T-helper 1 cell treated with Interleukin-12 subunit alpha and Interleukin-12 subunit beta and Interleukin-4 antibody, amounts not matched to agents 30 μg/mL and 1 μg/mL, for 36 hours (primary cell): ENCODE results near the gene CACNG7.

Source experiments
- H3K27ac Mint-ChIP-seq: one replicate; pipeline ENCODE4 v1.8.0; 2021; ENCODE audit warnings: mild to moderate bottlenecking, mixed read lengths
- H3K27me3 Mint-ChIP-seq: one replicate; pipeline ENCODE4 v1.8.0; 2021; ENCODE audit warnings: low read depth, mixed read lengths
- H3K36me3 Mint-ChIP-seq: one replicate; pipeline ENCODE4 v1.8.0; 2021; ENCODE audit warnings: low read depth, mixed read lengths
- H3K4me1 Mint-ChIP-seq: one replicate; pipeline ENCODE4 v1.8.0; 2021; ENCODE audit warnings: low read depth, mixed read lengths
- H3K4me3 Mint-ChIP-seq: one replicate; pipeline ENCODE4 v1.8.0; 2021; ENCODE audit warnings: mild to moderate bottlenecking, moderate library complexity, mixed read lengths
- H3K9me3 Mint-ChIP-seq: one replicate; pipeline ENCODE4 v1.8.0; 2021; ENCODE audit warnings: mixed read lengths

The CACNG7 gene

DNA sequence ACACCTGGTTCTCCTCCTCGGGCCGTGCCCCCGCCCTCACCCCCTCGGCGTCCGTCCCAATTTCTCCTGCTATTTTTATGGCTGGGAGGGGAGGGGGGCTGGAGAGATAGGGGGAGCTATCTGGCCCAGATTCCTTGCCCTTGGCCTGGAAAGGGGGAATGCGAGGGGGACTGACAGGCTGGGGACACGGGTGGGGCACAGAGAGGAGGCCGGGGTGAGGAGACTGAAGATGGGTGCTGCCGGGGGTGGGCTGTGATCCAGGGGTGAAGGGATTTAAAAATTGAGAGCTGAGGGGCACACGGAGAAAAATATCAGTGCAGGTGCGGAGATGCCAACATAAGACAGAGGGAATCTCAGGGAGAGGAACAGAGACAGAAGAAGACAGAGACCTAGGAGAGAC is 24.8 kb upstream of the CACNG7 start:
- Mint-ChIP-seq H3K9me3 (no peaks in the 10 kb centered on the region), H3K36me3 (peaks cover 1% of the 10 kb centered on the region), H3K4me1 (peaks cover 3% of the 10 kb centered on the region), H3K27me3 (peaks cover 37% of the 10 kb centered on the region), H3K27ac (no peak overlapping the region), H3K4me3 (no peak overlapping the region)

DNA sequence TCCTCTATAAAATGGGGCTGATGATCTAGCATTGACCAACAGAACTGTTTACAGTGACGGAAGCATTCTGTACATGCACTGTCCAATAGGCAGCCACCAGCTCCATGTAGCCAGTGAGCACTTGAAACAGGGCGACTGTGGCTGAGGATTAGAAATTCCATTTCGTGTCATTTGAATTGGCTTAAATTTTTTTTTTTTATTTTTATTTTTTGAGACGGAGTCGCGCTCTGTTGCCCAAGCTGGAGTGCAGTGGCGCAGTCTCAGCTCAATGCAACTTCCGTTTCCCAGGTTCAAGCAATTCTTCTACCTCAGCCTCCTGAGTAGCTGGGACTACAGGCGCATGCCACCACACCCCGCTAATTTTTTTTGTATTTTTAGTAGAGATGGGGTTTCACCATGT is 24.0 kb upstream of the CACNG7 start:
- Mint-ChIP-seq H3K4me3 (no peak overlapping the region), H3K36me3 (peaks cover 1% of the 10 kb centered on the region), H3K27me3 (peaks cover 37% of the 10 kb centered on the region), H3K27ac (no peak overlapping the region), H3K9me3 (no peaks in the 10 kb centered on the region), H3K4me1 (peaks cover 3% of the 10 kb centered on the region)

DNA sequence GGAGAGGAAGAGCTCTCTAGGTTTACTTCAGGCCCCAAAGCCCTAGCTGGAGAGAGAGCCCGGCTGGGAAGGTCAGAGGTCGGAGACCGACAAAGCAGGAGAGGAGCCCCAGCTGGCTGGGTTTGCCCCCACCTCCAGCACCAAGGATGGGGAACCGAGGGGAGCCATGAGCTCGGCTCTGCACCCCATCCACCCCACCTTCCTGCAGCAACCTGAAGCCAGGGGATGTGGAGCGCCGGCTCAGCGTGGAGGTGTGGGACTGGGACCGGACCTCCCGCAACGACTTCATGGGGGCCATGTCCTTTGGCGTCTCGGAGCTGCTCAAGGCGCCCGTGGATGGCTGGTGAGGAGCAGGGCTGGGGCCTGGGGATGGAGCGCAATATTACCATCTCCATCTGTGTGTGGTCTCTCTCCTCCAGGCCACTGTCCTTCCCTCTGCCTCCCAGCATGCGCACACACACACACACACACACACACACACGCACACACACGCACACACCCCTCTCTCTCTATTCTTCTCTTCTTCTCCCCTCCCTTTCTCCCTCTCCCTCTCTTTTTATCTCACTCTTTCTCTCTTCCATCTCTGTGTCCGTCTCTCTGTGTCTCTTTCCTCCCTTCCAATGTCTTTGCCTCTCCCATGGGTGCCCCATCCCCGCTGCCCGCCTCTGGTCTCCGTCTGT is 16.6 kb upstream of the CACNG7 start:
- Mint-ChIP-seq H3K4me3 (no peak overlapping the region), H3K4me1 (no peaks in the 10 kb centered on the region), H3K9me3 (no peaks in the 10 kb centered on the region), H3K27ac (no peak overlapping the region), H3K27me3 (peaks cover 14% of the 10 kb centered on the region), H3K36me3 (no peaks in the 10 kb centered on the region)

DNA sequence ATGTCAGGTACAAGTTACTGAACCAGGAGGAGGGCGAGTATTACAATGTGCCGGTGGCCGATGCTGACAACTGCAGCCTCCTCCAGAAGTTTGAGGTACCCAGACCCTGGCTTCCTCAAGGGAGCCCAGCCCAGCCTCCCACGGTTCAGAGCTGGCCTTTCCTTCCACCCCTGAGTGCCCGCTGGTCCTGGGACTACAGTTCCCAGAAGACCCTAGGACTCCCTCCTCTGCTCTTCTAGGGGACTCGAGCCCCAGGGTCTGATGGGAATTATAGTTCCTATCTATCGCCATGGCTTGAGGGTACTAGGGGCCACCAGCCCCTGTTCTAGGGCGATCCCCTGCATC is 16.1 kb upstream of the CACNG7 start:
- Mint-ChIP-seq H3K4me1 (no peaks in the 10 kb centered on the region), H3K4me3 (no peak overlapping the region), H3K36me3 (no peaks in the 10 kb centered on the region), H3K27me3 (peaks cover 16% of the 10 kb centered on the region), H3K9me3 (no peaks in the 10 kb centered on the region), H3K27ac (no peak overlapping the region)

DNA sequence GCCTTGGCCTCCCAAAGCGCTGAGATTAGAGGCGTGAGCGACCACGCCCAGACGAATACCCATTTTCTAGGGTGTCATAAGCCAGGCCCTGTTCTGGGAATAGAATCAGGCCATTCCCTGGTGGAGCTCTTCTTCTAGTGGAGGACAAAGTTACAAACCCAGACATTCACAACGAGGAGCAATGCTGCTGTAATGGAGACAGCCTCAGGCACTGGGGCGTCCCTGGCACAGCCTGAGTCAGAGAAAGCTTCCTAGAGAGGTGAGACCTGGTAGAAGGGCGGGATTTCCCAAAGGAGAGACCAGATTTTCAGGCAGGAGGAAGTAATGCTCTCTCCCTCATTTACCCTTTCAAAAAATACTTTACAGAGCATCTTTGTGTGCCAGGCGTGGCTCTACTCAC is 14.4 kb upstream of the CACNG7 start:
- no peaks in the 10 kb centered on the region for H3K36me3 Mint-ChIP-seq
- H3K27ac Mint-ChIP-seq = no peak overlapping the region
- H3K9me3 Mint-ChIP-seq = no peaks in the 10 kb centered on the region
- H3K4me3 Mint-ChIP-seq = no peak overlapping the region
- H3K27me3 Mint-ChIP-seq = peaks cover 20% of the 10 kb centered on the region
- no peaks in the 10 kb centered on the region for H3K4me1 Mint-ChIP-seq

DNA sequence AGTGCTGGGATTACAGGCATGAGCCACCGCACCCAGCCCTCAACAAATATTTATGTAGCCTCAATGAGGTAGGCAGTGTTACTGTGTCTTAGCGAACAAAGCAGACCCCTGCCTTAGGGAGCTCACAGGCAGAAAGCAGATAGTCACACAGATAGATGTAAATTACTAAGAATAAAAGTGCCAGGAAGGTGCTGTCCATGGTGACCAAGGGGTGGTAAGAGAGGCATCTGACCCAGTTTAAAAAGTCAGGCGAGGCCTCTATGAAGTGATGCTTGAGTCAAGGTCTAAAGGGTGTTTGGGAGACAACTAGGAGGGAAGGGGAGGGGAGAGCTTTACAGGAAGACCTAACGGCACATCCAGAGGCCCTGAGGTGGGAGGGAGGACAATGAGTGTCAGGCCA is 12.4 kb upstream of the CACNG7 start:
- H3K27ac Mint-ChIP-seq = no peak overlapping the region
- H3K36me3 Mint-ChIP-seq = no peaks in the 10 kb centered on the region
- peaks cover 17% of the 10 kb centered on the region for H3K27me3 Mint-ChIP-seq
- H3K4me1 Mint-ChIP-seq = no peaks in the 10 kb centered on the region
- H3K9me3 Mint-ChIP-seq = no peaks in the 10 kb centered on the region
- no peak overlapping the region for H3K4me3 Mint-ChIP-seq

DNA sequence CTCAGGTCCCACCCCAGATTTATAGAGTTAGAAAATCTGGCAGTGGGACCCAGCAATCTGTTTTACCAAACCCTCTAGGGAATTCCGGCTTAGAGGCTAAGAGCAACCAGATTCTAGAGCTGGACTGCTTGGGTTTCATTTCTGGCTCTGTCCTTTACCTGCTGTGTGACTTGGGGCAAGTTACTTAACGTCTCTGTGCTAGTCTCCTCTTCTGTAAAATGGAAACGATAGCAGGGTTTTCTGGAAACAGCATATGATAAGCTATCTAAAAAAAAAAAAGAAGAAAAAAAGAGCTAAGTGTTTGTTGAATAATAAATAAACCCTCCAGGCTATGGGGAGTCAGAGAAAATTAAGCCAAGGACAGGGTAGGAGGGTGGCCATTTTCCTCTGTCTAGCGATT is 11.6 kb upstream of the CACNG7 start:
- H3K27me3 Mint-ChIP-seq = peaks cover 12% of the 10 kb centered on the region
- no peaks in the 10 kb centered on the region for H3K4me1 Mint-ChIP-seq
- H3K36me3 Mint-ChIP-seq = no peaks in the 10 kb centered on the region
- no peak overlapping the region for H3K27ac Mint-ChIP-seq
- H3K4me3 Mint-ChIP-seq = no peak overlapping the region
- no peaks in the 10 kb centered on the region for H3K9me3 Mint-ChIP-seq

DNA sequence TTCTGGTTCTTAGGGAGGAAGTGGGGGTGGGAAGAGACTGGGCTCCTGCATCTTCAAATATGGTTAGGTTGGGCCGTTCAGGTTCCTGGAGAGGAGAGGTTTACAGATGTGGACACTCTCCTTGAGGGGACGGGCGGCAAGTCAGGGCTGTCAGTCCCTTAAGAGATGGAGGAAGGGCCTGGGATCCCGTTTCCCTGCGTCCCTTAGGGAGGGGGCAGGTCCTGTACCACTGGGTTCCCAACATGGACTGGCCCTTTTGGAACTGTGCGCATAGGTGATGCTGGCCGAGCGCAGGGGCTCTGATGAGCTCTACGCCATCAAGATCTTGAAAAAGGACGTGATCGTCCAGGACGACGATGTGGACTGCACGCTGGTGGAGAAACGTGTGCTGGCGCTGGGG is 10.9 kb upstream of the CACNG7 start:
- no peak overlapping the region for H3K27ac Mint-ChIP-seq
- no peaks in the 10 kb centered on the region for H3K4me1 Mint-ChIP-seq
- peaks cover 12% of the 10 kb centered on the region for H3K27me3 Mint-ChIP-seq
- no peaks in the 10 kb centered on the region for H3K36me3 Mint-ChIP-seq
- no peak overlapping the region for H3K4me3 Mint-ChIP-seq
- H3K9me3 Mint-ChIP-seq = no peaks in the 10 kb centered on the region

DNA sequence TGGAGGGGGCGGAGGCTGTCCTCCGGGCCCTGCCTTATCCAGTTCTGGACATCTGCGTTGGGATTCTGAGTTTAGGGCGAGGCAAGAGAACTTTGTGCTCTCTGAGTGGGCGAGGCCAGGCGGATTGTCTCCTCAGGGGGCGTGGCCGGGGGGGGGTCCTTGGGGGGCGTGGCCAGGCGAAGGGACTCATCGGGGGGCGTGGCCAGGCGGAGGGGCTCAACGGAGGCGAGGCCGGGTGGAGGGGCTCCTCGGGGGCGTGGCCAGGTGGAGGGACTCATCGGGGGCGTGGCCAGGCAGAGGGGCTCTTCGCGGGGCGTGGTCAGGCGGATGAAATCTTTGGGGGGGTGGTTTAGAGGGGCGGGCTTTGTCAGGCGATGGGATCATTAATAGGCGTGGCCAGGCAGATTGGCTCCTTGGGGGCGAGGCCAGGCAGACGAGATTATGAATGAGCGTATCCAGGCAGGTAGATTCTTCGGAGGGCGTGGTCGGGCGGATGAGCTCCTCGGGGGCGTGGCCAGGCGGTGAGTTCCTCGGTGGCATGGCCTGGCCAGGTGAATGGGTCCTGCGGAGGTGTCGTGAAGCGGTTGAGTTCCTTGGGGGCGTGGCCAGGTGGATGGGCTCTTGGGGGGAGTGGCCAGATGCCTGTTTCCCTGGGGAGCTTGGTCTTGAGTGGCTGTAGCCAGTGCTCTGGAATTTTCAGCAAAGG is 10.3 kb upstream of the CACNG7 start:
- H3K4me1 Mint-ChIP-seq = no peaks in the 10 kb centered on the region
- no peak overlapping the region for H3K4me3 Mint-ChIP-seq
- no peaks in the 10 kb centered on the region for H3K36me3 Mint-ChIP-seq
- H3K27me3 Mint-ChIP-seq = peaks cover 12% of the 10 kb centered on the region
- no peak overlapping the region for H3K27ac Mint-ChIP-seq
- no peaks in the 10 kb centered on the region for H3K9me3 Mint-ChIP-seq

DNA sequence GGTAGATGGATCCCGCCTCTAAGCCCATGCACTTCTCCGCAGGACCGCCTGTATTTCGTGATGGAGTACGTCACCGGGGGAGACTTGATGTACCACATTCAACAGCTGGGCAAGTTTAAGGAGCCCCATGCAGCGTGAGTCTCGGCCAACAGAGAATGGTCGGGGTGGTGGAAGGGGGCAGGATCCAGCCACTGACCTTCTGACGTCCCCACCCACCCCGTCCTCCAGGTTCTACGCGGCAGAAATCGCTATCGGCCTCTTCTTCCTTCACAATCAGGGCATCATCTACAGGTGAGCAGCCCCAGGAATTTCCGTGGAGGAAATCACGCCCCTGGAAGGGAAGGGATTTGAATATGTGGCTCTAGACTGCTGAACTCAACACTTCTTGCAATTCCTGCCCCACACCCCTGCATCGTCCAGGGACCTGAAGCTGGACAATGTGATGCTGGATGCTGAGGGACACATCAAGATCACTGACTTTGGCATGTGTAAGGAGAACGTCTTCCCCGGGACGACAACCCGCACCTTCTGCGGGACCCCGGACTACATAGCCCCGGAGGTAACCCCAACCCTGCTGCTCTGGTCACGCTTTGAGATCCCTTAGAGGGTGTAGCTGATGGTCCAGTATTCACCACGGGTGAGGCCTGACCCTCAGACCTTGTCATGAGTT is 8.8 kb upstream of the CACNG7 start:
- Mint-ChIP-seq H3K27ac (no peak overlapping the region), H3K27me3 (peaks cover 19% of the 10 kb centered on the region), H3K9me3 (no peaks in the 10 kb centered on the region), H3K4me1 (peaks cover 13% of the 10 kb centered on the region), H3K4me3 (no peak overlapping the region), H3K36me3 (no peaks in the 10 kb centered on the region)

DNA sequence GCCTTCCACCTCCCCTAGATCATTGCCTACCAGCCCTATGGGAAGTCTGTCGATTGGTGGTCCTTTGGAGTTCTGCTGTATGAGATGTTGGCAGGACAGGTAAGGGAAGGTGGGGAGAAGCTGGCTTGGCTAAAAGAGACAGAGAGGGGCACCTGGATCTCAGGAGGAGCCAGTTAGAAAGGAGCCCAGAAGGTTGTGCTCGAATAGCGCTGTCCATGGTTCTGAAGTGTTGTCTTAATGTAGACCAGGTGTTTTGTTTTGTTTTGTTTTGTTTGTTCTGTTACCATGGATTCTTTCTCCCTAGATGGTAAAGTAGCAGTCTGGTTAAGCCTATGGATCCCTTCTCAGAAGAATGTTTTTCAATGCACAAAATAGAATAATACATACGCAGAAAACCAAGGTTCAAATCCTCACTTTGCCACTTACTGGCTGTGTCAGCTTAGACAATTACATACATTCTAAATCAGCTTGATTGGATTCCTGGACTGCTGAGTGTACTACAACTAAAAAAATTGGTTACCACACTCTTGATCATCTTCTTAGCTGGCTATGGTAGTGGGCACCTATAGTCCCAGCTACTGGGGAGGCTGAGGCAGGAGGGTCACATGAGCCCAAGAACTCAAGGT is 5.9 kb upstream of the CACNG7 start:
- H3K36me3 Mint-ChIP-seq = no peaks in the 10 kb centered on the region
- H3K4me3 Mint-ChIP-seq = no peak overlapping the region
- no peaks in the 10 kb centered on the region for H3K9me3 Mint-ChIP-seq
- H3K4me1 Mint-ChIP-seq = peaks cover 22% of the 10 kb centered on the region
- peaks cover 36% of the 10 kb centered on the region for H3K27me3 Mint-ChIP-seq
- no peak overlapping the region for H3K27ac Mint-ChIP-seq

DNA sequence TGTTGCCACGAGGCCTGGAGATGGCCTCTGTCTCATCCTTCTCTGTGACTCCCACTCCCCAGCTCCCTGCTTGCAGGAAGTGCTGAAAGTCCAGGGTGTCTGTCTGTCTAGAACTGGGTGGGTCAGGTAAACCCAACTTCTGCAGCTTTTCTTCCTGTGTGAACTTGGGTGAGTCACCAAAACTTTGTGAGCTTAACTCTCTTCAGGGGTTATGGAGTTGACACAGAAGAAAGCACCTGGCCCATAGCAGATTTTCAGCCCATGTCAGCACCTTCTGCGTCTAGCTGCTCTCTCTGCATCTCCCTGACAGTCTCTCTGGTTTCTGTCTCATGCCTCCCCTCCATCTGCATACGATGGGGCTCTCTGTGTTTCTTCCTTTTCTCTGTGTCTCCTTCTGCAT is 4.2 kb upstream of the CACNG7 start:
- H3K27ac Mint-ChIP-seq = no peak overlapping the region
- H3K4me3 Mint-ChIP-seq = no peak overlapping the region
- peaks cover 25% of the 10 kb centered on the region for H3K4me1 Mint-ChIP-seq
- H3K9me3 Mint-ChIP-seq = no peaks in the 10 kb centered on the region
- H3K27me3 Mint-ChIP-seq = peaks cover 47% of the 10 kb centered on the region
- H3K36me3 Mint-ChIP-seq = peaks cover 2% of the 10 kb centered on the region

DNA sequence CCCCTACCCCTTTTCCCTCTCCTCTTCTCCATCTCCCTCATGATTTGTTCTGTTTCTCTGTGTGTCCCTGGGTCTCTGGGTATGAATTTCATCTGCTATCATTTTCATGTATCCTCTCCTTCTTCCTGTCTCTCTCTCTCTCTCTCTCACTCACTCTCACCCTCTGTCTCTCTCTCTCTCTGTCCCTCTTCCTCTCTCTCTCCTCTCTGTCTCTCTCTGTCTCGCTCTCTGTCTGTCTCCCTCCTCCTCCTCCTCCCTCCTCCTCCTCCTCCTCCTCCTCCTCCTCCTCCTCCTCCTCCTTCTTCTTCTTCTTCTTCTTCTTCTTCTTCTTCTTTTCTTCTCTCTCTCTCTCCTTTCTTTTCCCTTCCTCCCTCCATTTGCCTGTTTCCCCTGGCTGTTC is 3.3 kb upstream of the CACNG7 start:
- Mint-ChIP-seq H3K4me1 (peaks cover 25% of the 10 kb centered on the region), H3K27ac (peak overlapping the region; percentile 47), H3K27me3 (peaks cover 56% of the 10 kb centered on the region), H3K4me3 (peak overlapping the region; percentile 38), H3K36me3 (peaks cover 2% of the 10 kb centered on the region), H3K9me3 (no peaks in the 10 kb centered on the region)

DNA sequence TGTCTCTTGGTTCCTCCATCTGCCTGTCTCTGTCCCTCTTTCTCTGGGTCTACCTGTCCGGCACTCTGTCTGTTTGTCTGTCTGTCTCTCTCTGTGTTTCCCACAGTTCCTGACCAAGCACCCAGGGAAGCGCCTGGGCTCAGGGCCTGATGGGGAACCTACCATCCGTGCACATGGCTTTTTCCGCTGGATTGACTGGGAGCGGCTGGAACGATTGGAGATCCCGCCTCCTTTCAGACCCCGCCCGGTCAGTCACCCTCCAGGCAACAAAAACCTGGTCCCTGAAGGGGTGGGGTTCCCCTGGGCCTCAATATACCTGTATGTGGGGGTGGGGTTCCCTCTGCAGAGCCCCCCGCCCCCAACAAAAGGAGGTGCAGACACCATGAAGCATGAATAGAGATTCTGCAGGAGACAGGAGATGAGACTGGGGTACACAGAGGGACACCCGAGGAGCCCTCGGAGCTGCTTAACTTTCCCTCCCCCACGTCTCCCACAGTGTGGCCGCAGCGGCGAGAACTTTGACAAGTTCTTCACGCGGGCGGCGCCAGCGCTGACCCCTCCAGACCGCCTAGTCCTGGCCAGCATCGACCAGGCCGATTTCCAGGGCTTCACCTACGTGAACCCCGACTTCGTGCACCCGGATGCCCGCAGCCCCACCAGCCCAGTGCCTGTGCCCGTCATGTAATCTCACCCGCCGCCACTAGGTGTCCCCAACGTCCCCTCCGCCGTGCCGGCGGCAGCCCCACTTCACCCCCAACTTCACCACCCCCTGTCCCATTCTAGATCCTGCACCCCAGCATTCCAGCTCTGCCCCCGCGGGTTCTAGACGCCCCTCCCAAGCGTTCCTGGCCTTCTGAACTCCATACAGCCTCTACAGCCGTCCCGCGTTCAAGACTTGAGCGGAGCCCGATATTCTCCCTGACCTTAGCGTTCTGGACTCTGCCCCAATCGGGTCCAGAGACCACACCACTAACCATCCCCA is 2.6 kb upstream of the CACNG7 start:
- Mint-ChIP-seq H3K27ac (no peak overlapping the region), H3K4me3 (no peak overlapping the region), H3K9me3 (no peaks in the 10 kb centered on the region)

More for the DNA sequence above, 2.6 kb upstream of the CACNG7 start:
- Mint-ChIP-seq H3K36me3 (peaks cover 2% of the 10 kb centered on the region), H3K4me1 (peaks cover 25% of the 10 kb centered on the region), H3K27me3 (peaks cover 63% of the 10 kb centered on the region)
